COLO668 (cell line): ENCODE results near the gene RAB12.
"Not testable (repeated sequence)": the region's sequence is repeated elsewhere in the genome, so short reads cannot be mapped to it uniquely, and the experiment has no call there.

Experiments
- DNase-seq: peaks from one replicate; lab custom pipeline; 2025; ENCODE audit not compliant: unreplicated experiment; lab: John Stamatoyannopoulos, UW

The RAB12 gene

DNA sequence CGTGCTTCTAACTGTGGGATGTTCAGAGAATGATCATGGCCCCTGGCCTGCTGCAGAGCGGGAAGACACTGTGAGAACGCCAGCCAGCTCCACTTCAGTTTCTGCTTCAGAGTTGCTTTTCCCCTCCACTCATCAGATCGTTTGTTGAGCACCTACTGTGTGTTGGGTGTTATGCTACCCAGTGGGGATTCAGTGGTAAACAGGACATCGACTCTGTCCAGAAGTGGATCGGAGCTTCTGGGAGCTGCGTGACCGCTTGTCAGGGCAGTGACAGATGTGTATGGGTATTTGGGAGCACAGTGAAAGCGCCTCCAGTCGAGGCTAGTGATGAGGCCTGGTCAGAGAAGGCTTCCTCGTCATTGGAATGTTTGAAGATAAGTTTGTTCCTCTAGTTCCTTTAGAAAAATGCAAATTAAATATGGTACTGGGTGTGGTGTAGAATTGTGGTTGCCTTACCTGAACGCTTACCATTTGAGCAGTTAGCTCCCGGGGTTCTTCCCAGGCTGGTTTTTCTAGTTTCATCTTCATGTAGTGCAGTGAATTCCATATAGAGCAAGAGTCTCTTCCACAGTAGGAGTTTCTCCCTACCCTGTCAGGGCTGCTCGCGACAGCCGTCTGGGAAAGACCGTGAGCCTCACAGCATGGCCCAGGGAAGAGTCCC is 2.8 kb downstream of the RAB12 start:
- no peak for DNase-seq

GRCh38 chr18:8614875-8615274 is 5.6 kb downstream of the RAB12 start:
- DNase-seq: no peak

GRCh38 chr18:8615397-8616027 is 6.3 kb downstream of the RAB12 start:
- peak; percentile 61 for DNase-seq

DNA sequence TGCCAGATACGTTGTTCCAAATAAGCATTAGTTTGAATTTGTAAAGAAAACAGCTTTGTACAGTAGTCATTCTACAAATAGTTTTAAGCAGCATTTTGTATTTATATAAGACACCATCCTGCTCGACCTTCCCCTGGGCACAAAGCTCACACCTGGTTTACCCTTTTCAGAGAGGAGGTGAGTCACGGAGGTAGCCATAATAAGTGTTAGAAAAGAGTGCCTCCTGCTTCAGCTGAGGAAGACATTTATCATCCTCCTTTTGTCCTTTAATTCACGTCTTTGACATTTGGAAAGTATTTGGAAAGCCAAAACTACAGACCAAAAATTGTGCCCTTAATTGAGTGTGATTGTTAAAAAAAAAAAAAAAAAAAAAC is 6.8 kb downstream of the RAB12 start:
- peak; percentile 42 for DNase-seq

DNA sequence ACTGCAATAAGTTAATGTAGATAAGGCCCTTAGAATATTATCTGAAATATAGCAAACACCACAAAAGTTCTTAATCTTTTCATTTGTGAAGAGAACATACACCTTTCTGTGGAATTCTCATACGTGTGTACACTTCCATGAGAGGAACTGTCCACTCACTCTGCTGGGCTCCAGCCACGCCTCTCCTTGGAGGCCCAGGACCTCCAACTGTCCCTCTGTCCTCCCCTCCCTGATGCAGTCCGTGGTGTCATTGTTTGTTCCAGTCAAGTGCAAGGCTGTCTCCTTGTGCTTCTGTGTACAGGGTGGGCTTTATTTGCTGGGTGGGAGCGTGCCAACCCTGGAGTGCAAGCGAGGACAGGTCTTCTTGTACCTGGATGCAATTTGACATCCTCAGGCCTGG is 8.7 kb downstream of the RAB12 start:
- no peak for DNase-seq

- DNase-seq: no peak
Observed at GRCh38 chr18:8619041-8619440, 9.8 kb downstream of the RAB12 start.

- no peak for DNase-seq
Observed at GRCh38 chr18:8619835-8620577, 10.8 kb downstream of the RAB12 start.

DNA sequence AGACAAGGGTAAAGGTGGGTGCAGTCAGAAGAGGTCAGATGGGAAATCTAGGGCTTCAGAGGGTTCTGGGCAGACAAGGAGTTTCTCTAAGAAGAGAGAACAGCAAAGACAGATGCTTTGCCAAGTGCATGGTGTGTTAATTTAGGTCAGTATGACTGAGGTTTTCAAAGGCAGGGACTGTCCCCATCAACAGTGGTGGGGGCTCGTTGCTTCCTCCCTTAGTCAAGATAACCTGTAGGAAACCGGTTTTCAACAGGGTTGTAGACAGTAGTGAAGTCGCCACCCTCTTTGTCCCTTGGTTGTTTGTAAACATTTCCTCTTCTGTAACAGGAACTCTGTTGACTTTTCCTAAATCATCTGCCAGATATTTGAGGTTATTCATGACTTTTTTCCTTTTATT is 11.6 kb downstream of the RAB12 start:
- DNase-seq: no peak

- not testable (repeated sequence) for DNase-seq
Observed at GRCh38 chr18:8622625-8623024, 13.4 kb downstream of the RAB12 start.

DNA sequence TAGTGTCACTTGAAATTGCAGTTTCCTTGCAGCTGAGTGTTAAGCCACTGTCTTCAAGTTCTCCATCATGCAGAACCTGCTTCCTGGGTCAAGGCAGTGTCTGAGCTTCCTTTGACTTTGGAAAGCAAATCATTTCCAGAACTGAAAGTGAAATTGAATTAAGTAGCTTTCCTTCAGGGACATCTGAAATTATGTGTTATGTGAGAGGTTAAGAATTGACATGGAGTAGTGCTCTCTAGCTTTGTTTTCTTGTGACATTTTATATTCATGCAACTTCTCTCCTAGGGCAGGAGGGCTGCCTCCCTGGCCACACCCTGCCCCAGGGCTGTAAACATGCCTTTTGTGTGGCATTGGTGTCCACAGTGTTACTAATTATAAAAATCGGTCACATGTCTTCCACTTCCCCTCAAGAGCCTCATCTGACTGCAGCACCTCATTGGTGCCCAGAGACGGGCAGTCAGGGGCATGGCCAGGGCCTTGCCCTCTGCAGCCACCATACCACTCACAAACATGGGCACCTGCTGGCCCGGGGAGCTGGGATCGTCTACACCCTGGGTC is 14.4 kb downstream of the RAB12 start:
- peak; percentile 69 for DNase-seq

- DNase-seq: peak; percentile 78
Observed at GRCh38 chr18:8625461-8626092, 16.3 kb downstream of the RAB12 start.

DNA sequence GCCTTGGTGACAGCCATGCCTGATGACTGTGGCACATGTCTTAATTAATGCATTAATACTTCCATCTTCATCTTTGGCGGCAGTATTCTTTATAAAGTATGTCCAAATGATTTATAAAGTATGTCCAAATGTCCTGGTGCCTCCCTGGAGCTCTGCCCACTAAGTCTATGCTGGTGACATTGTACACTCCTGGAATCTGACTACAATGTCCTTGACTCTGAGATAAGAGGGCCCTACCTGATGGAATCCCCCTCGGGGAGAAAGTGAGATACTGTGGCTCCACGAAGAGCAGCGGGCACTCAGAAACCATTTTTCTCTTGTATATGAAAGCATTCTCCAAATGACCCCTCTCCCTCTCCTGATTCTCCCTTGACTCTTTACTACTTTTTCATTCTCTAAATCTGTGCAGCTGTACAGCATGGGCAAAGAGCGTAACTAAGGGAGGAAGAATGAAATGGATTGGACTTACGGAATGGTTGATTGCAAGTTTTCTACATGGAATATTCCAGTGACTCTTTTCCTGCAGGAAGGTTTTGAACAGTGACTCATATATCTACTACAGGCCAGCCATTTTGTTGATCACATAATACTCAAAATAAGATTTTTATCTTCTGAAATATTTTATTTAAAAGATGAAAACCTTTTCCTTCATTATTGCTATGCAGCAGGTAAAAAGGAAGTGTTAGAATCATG is 17.3 kb downstream of the RAB12 start:
- no peak for DNase-seq

DNA sequence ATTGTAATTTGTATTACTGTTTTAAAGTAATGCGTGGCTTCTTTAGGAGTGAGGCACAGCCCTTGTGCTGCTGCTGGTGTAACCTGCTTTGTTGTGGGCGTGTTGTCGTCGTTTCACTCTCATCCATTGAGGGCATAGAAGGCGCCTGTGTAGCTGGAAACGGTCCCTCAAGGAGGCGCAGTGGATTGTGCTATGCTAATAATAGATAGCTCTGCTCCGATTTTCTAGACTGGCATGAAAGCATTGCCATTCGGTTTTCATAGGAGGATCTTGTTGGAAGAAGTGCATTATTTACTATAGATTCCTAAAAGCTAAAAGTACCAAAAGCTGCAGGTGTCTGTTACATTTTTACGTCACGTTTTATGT is 17.9 kb downstream of the RAB12 start:
- no peak for DNase-seq

DNA sequence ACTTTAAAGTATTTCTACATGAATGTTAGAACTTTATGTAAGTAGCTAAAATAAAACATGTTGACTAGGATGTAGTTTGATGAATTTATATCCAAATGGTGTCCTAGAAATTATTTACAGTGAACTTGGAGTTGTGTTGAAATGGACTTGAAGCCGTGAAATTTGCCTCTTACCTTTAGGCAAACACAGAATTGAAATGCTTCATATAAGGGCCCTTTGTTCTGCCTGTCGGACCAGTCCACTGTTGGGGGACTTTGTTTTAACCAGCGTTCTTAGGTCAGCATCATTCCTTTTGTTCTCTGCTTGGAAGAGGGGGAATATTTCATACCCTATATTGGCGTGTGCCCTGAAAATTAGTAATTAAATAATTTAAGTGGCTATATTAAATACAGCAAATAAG is 18.3 kb downstream of the RAB12 start:
- DNase-seq: no peak

DNA sequence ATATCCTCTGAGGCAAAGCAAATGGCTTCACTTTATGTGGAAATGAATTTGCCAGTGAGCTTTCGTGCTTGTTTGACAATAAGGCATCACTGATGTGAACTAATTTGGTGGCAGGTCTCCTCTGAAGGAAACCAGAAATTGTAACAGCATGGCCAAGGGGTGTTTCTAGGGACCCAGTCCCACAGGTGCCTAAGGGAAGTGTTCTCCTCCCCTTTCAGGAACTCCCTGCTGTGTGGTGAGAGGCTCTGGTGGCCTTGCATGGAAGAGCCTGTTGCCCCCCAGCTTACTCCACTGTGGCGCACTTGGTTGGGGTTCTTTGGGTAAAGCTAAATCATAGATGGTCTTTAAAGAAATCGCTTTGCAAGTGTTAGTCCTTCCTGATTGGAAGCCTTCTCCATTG is 20.4 kb downstream of the RAB12 start:
- no peak for DNase-seq

GRCh38 chr18:8630546-8630945 is 21.3 kb downstream of the RAB12 start:
- no peak for DNase-seq

DNA sequence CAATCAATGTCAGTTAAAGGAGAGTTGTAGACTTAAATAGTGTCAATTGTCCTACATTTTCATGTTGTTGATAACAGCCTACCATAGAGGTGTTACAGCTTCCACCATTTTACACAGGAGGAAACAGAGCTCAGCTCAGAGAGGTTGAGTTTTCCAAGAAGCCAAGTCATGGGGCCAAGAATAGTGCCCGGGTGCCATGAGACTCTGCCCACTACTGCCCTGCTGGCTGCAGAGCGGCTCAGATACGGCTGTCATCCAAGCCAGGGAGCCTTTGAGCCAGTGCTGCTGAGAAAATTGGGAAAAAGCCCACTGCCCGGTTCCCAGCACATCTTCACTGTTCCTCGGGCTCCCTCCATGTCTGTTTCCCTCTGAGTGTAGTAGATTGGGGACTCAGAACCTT is 22.0 kb downstream of the RAB12 start:
- no peak for DNase-seq

GRCh38 chr18:8632386-8632785 is 23.1 kb downstream of the RAB12 start:
- DNase-seq: no peak

GRCh38 chr18:8634508-8634907 is 25.3 kb downstream of the RAB12 start:
- no peak for DNase-seq

DNA sequence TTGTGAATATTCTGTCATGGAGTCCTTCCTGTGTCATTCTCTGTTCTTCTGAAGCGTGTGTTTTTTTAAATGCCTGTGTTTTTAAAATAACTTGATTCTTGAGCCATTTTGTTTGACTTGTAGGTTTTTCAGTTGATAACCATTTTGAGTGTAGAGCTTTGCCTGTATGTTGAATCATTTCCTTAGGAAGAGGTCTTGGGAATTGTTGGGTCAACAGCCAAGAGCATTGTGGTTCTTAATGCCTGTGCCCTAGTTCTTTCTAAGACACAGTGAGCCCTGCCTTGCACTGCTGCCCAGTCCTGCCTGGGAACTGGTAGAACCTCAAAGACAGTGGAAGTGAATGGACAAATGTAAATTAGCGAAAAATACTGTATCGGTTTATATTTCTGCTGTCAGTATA is 25.9 kb downstream of the RAB12 start:
- DNase-seq: no peak

DNA sequence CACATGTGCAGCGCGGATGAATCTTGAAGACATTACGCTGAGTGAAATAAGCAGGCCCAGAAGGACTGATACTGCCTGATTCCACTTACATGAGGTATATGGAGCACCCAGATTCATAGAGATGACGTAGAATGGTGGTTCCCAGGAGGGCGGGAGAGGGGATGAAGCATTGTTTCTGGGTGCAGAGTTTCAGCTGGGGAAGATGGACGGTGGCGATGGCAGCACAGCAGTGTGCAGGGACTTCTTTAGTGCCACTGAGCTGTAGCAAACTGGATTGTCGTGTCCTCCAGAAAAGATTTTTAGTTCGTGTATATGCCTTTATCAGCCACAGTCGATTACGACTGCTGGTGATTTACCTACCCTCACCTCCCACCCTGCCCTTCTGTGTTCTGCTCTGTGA is 30.5 kb downstream of the RAB12 start:
- no peak for DNase-seq
